SJSA1 (cell line): ENCODE measurements around the gene NPTN. TPM values are rescaled to one million over a fixed set of nuclear protein-coding genes. Genes with fewer than 3 reads are reported as not detected.

ENCODE experiments used
- DNase-seq, 2 experiments: peaks; one replicate each; pipeline ENCODE4 v3.0.0-alpha.2; 2015 to 2020; ENCODE audit warnings: low spot score in 2 of 2, low read depth in 1 of 2
- H3K27ac ChIP-seq: fragments of 250-450 bp; sonication (Bioruptor Pico); 2 replicates; pipeline ENCODE4 v1.5.1; 2020; ENCODE audit warnings: mild to moderate bottlenecking, moderate library complexity
- H3K27me3 ChIP-seq: fragments of 250-450 bp; sonication (Bioruptor Pico); replicated peaks from 2 replicates; pipeline ENCODE4 v1.5.1; 2020; ENCODE audit warnings: mild to moderate bottlenecking, moderate library complexity
- H3K36me3 ChIP-seq: fragments of 250-450 bp; sonication (Bioruptor Pico); 2 replicates; pipeline ENCODE4 v1.5.1; 2020; ENCODE audit warnings: mild to moderate bottlenecking
- H3K4me1 ChIP-seq: fragments of 250-450 bp; sonication (Bioruptor Pico); replicated peaks from 2 replicates; pipeline ENCODE4 v1.6.1; 2021; ENCODE audit warnings: mild to moderate bottlenecking
- H3K4me3 ChIP-seq: fragments of 250-450 bp; sonication (Bioruptor Pico); 2 replicates; pipeline ENCODE4 v1.5.1; 2020; ENCODE audit warnings: mild to moderate bottlenecking
- H3K9me3 ChIP-seq: fragments of 250-450 bp; sonication (Bioruptor Pico); replicated peaks from 2 replicates; pipeline ENCODE4 v1.5.1; 2020; ENCODE audit warnings: mild to moderate bottlenecking
- total RNA-seq: library from RNA; depleted of rRNA; stranded (reverse); fragments of >200 nt; shearing (Covaris generic); gene quantifications from 2 replicates; pipeline ENCODE4 v1.2.3, GENCODE V29; 2014; rRNA removed

Gene NPTN
- total RNA-seq, 1 experiment from 2014 or later: 271 TPM

DNA sequence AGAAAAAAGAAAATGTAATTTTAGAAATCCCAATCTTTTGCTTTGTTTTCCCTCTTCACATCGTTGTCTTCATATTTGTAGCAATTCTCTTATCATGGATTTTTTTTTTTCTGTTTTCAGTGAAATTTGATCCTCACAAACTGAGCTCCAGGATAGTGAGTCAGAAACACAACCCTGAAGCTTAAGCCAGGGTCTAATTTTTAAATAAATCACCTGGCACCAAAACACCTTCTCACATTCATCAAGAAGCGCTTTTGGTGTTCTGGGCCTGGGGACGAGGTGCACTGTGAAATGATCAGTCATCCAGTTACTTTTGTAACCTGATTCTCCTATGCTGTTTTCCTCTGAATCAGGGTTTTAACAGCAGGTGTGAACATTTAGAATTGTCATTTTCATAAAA, 102.5 kb downstream of the NPTN start:
- Histone ChIP-seq H3K27ac (no peak overlapping the region), H3K9me3 (no peaks in the 10 kb centered on the region), H3K36me3 (no peaks in the 10 kb centered on the region), H3K4me1 (no peaks in the 10 kb centered on the region), H3K27me3 (peaks cover 15% of the 10 kb centered on the region; the same call in 1 of the 2 replicates), H3K4me3 (no peak overlapping the region)
- DNase-seq: no peak

DNA sequence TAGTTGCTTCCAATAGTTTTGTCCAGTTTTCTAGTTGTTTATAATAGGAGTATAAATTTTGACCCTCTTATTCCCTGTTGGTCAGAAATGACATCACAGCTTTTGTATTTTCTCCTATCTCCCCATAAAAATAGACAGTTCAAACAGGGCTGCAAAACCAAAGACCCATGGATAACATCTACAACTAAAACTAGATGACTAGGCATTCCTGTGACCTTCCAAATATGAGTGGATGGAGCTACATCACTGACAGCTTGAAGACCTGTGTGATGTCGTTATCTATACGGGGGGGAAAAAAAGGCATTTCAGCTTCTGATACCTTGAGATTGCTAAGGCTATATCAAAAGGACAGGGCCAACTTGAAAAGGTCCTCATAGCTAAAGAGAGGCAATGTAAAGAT, 105.6 kb downstream of the NPTN start:
- H3K4me1 ChIP-seq: no peaks in the 10 kb centered on the region
- H3K36me3 ChIP-seq: no peaks in the 10 kb centered on the region
- H3K27ac ChIP-seq: no peak overlapping the region
- no peak for DNase-seq
- peaks cover 15% of the 10 kb centered on the region; the same call in 1 of the 2 replicates for H3K27me3 ChIP-seq
- no peak overlapping the region for H3K4me3 ChIP-seq
- H3K9me3 ChIP-seq: no peaks in the 10 kb centered on the region

DNA sequence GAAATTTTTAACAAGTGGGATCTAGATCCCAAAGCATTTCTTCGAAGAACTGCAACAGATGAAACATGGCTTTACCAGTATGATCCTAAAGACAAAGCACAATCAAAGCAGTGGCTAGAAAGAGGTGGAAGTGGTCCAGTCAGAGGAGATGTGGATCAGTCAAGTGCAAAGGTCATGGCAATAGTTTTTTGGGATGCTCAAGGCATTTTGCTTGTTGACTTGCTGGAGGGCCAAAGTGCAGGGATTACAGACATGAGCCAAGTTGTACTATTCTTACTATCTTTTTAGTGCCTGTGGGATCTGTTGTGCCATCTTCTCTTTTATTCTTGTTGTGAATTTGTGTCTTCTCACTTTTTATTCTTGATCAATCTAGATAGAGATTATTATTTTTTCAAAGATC, 108.3 kb downstream of the NPTN start:
- no peaks in the 10 kb centered on the region for H3K36me3 ChIP-seq
- H3K27me3 ChIP-seq: peaks cover 20% of the 10 kb centered on the region; the same call in 1 of the 2 replicates
- no peak overlapping the region for H3K27ac ChIP-seq
- no peak for DNase-seq
- H3K4me3 ChIP-seq: no peak overlapping the region
- H3K9me3 ChIP-seq: no peaks in the 10 kb centered on the region
- H3K4me1 ChIP-seq: no peaks in the 10 kb centered on the region

DNA sequence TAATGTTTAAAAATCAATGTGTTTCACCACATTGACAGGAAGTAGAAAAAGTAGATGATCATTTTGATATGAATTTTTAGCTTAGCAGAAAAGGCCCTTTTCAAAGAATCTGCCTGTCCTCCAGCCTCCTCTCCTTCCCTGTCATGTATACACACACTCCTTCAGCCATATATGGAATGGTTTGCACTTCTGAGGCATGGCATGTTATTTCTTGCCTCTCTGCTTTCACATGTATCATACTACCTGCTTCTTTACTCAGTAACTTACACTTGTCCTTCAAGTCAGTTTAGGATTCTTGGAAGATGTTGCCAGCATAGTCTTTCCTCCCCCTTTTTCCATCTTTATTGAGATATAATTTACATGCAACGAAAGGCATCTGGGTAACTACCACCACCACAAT, 111.2 kb downstream of the NPTN start:
- H3K27me3 ChIP-seq: peaks cover 15% of the 10 kb centered on the region
- DNase-seq: no peak
- no peaks in the 10 kb centered on the region for H3K9me3 ChIP-seq
- no peak overlapping the region for H3K27ac ChIP-seq
- H3K4me1 ChIP-seq: no peaks in the 10 kb centered on the region
- no peaks in the 10 kb centered on the region for H3K36me3 ChIP-seq
- no peak overlapping the region for H3K4me3 ChIP-seq

DNA sequence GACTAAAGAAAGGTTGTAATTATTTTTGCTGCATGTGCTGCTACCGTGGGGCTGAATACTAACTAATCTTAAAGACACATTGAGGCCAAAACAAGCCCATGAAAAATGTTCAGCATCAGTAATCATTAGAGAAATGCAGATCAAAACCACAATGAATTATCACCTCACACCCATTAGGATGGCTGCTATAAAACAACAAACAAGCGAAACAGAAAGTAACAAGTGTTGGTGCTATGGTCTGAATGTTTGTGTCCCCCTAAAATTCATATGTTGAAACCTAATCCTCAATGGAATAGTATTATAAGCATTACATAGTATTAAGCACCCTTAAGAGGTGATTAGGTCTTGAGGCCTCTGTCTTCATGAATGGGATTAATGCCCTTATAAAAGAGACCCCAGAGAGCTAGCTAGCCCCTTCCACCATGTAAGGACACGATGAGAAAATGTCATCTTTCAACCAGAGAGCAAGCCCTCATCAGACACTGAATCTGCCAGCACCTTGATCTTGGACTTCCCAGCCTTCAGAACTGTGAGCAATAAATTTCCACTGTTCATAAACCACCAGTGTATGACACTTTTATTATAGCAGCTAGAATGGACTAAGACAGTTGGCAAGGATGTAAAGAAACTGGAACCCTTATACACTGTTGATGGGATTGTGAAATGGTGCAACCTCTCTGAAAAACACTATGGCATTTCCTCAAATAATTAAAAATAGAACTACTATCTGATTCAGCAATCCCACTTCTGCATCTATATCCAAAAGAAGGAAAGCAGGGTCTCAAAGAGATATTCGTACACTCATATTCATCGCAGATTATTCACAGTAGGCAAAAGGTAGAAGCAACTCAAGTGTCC, 114.1 kb downstream of the NPTN start:
- Histone ChIP-seq H3K4me1 (no peaks in the 10 kb centered on the region), H3K9me3 (no peaks in the 10 kb centered on the region), H3K36me3 (no peaks in the 10 kb centered on the region), H3K27me3 (peaks cover 7% of the 10 kb centered on the region), H3K27ac (no peak overlapping the region), H3K4me3 (no peak overlapping the region)
- DNase-seq: no peak

DNA sequence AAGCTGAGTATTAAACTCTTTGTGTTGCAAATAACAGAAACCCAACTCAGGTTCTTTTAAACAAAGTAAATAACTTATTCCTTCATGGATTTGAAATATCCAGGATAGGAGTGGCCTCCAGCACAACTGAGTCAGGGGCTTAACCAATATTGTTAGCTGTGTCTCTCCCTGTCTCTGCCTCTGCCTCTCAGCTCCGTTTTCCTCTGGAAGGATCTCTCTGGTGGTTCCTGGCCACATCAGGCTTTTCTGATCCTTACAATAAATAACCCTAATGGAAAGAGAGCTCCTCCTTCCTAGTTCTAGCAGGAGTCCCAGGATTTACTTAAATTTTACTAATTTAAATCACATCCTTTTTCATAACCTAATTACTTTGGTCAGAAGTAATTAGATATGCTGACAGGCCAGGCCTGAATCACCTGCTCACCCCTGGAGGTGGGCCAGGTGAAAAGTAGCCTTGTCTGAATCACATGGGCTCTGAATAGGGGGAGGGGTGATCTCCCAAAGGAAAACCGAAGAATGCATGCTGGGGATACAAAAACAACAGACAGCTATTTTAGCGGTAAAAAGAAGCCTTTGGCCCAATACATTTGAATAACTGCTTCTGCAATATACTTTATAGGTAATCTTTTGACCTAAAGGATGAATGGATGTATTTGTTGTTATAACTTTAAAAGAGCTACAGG, 114.9 kb downstream of the NPTN start:
- Histone ChIP-seq H3K9me3 (no peaks in the 10 kb centered on the region), H3K4me1 (no peaks in the 10 kb centered on the region), H3K4me3 (no peak overlapping the region), H3K27me3 (peaks cover 7% of the 10 kb centered on the region), H3K36me3 (no peaks in the 10 kb centered on the region), H3K27ac (no peak overlapping the region)
- DNase-seq: no peak

DNA sequence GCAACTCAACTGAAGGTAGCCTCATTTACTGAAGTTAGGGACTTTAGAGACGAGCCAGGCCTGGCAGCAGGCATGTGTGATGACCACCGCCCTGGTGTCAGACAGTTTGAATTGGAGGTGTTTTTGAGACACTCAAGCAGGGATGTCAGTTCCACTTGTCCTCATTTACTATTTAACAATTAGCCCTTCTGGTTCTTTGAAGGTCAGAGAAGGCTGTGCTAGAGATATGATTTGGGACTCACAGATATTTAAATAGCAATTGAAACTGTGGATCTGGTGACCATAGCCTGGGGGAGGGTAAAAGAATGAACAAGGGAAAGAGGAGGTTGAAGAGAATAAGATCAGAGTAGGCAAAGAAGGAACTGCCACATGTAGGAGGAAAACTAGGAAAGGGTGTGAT, 115.6 kb downstream of the NPTN start:
- no peak for DNase-seq
- no peak overlapping the region for H3K4me3 ChIP-seq
- H3K27me3 ChIP-seq: peaks cover 7% of the 10 kb centered on the region
- no peaks in the 10 kb centered on the region for H3K36me3 ChIP-seq
- H3K4me1 ChIP-seq: no peaks in the 10 kb centered on the region
- H3K27ac ChIP-seq: no peak overlapping the region
- H3K9me3 ChIP-seq: no peaks in the 10 kb centered on the region

DNA sequence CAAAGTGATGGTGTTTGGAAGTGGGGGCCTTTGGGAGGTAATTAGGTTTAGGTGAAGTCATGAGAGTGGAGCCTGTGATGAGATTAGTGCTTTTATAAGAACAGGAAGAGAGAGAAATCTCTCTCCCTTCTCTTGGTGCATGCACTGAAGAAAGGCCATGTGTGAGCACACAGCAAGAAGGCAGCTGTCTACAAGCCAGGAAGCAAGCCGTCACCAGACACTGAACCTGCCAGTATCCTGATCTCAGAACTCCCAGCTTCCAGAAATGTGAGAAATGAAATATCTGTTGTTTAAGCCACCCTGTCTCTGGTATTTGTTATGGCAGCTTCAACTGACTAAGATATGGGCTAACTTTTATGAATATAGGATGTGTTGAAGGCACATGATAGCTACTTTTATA, 117.7 kb downstream of the NPTN start:
- Histone ChIP-seq H3K36me3 (no peaks in the 10 kb centered on the region), H3K27ac (no peak overlapping the region), H3K4me3 (no peak overlapping the region), H3K4me1 (no peaks in the 10 kb centered on the region), H3K27me3 (peaks cover 3% of the 10 kb centered on the region), H3K9me3 (no peaks in the 10 kb centered on the region)
- DNase-seq: no peak

Other genes with a start within 250 kb of the NPTN start
- not detected in 2 replicates for gene REC114, start 190.2 kb downstream of the NPTN start, total RNA-seq
- 81.2 and 148 TPM in 2 replicates for gene CD276, start 51.0 kb upstream of the NPTN start, total RNA-seq
- 0.09 TPM in 1 of 2 replicates, not detected in the other for gene INSYN1, start 120.0 kb upstream of the NPTN start, total RNA-seq
- gene TBC1D21, start 240.2 kb upstream of the NPTN start, total RNA-seq: not detected in 2 replicates